Fibroblast of the aortic adventitia (primary cell): ENCODE results near the gene NUP62. TPM values are rescaled to one million over a fixed set of nuclear protein-coding genes. Genes with fewer than 3 reads are reported as not detected.

Experiments
- DNase-seq: peaks from one replicate; pipeline ENCODE4 v3.0.0-alpha.2; 2010; ENCODE audit warnings: low read depth
- H3K4me3 ChIP-seq: 2 replicates; pipeline ENCODE4 v1.5.1; 2011; ENCODE audit warnings: low read depth, mild to moderate bottlenecking, control low read depth, low read length, moderate library complexity
- CTCF ChIP-seq: IDR thresholded peaks from 2 replicates; pipeline ENCODE4 v1.5.1; 2011; ENCODE audit warnings: mild to moderate bottlenecking, low read length, control low read depth, inconsistent platforms; ENCODE audit not compliant: insufficient read depth
- total RNA-seq: library from RNA; depleted of rRNA; stranded (reverse); fragments of >200 nt; gene quantifications from 2 replicates; pipeline ENCODE4 v1.2.3, GENCODE V29; 2012; ENCODE audit warnings: low replicate concordance

Gene NUP62
- total RNA-seq, 1 donor = 35.4 TPM

GRCh38 chr19:49875177-49875576 lies 54.1 kb downstream of the NUP62 start:
- H3K4me3 ChIP-seq = peak overlapping the region; percentile 100
- no peak for TF ChIP-seq CTCF
- DNase-seq = no peak

GRCh38 chr19:49874503-49875157 lies 54.7 kb downstream of the NUP62 start:
- no peak for TF ChIP-seq CTCF
- H3K4me3 ChIP-seq = peak overlapping the region; percentile 22
- DNase-seq = no peak

GRCh38 chr19:49873834-49874233 lies 55.5 kb downstream of the NUP62 start:
- TF ChIP-seq CTCF = no peak
- DNase-seq = no peak
- no peak overlapping the region for H3K4me3 ChIP-seq

- no peak overlapping the region for H3K4me3 ChIP-seq
- no peak for DNase-seq
- TF ChIP-seq CTCF = no peak
These were observed 56.2 kb downstream of the NUP62 start for GRCh38 chr19:49873129-49873521.

- TF ChIP-seq CTCF = no peak
- DNase-seq = no peak
These were observed 56.8 kb downstream of the NUP62 start for GRCh38 chr19:49872245-49873128.

GRCh38 chr19:49871349-49871985 lies 57.8 kb downstream of the NUP62 start:
- H3K4me3 ChIP-seq = no peak overlapping the region
- TF ChIP-seq CTCF = no peak
- DNase-seq = no peak

More at GRCh38 chr19:49872245-49873128, 56.8 kb downstream of the NUP62 start:
- no peak overlapping the region for H3K4me3 ChIP-seq
